Liver (tissue), 9 donors: ENCODE data around the gene SCP2. TPM values are rescaled to one million over a fixed set of nuclear protein-coding genes. Genes with fewer than 3 reads are reported as not detected.

Experiments used
- DNase-seq: peaks from one replicate; pipeline ENCODE4 v3.0.0-alpha.2; 2017; ENCODE audit warnings: low spot score
- H3K27ac ChIP-seq, 2 donors: one replicate each; pipeline ENCODE4 v1.7.0; 2013; ENCODE audit warnings: inconsistent platforms in 2 of 2, low read length in 2 of 2, control low read depth in 1 of 2, low read depth in 1 of 2, mild to moderate bottlenecking in 1 of 2
- H3K27me3 ChIP-seq, 4 donors: one replicate each; pipeline versions ENCODE4 v1.6.1 to v1.7.0; 2013; ENCODE audit warnings: low read length in 3 of 4, inconsistent platforms in 1 of 4, mild to moderate bottlenecking in 1 of 4, moderate library complexity in 1 of 4; ENCODE audit not compliant: control insufficient read depth in 4 of 4, insufficient read depth in 4 of 4
- H3K36me3 ChIP-seq, 4 donors: one replicate each; pipeline versions ENCODE4 v1.6.1 to v1.7.0; 2013; ENCODE audit warnings: low read length in 3 of 4, mild to moderate bottlenecking in 3 of 4, low read depth in 1 of 4, moderate library complexity in 1 of 4; ENCODE audit not compliant: control insufficient read depth in 4 of 4, insufficient read depth in 3 of 4
- H3K4me1 ChIP-seq, 4 donors: one replicate each; pipeline versions ENCODE4 v1.6.1 to v1.7.0; 2013; ENCODE audit warnings: low read length in 3 of 4, mild to moderate bottlenecking in 3 of 4, moderate library complexity in 1 of 4; ENCODE audit not compliant: control insufficient read depth in 4 of 4, insufficient read depth in 4 of 4
- H3K4me3 ChIP-seq, 3 donors: one replicate each; pipeline versions ENCODE4 v1.6.1 to v1.7.0; 2013; ENCODE audit warnings: low read length in 3 of 3, control low read depth in 1 of 3, low read depth in 1 of 3, mild to moderate bottlenecking in 1 of 3
- H3K9ac ChIP-seq, 2 donors: one replicate each; pipeline ENCODE4 v1.7.0; 2013; ENCODE audit warnings: low read length in 2 of 2, mild to moderate bottlenecking in 2 of 2, moderate library complexity in 2 of 2, control low read depth in 1 of 2, low read depth in 1 of 2
- H3K9me3 ChIP-seq, 4 donors: one replicate each; pipeline versions ENCODE4 v1.6.1 to v1.7.0; 2013; ENCODE audit warnings: low read length in 3 of 4; ENCODE audit not compliant: control insufficient read depth in 4 of 4
- ATF3 ChIP-seq: IDR thresholded peaks from 2 replicates; pipeline ENCODE4 v1.6.1; 2016; ENCODE audit warnings: antibody characterized with exemption
- CTCF ChIP-seq: fragments of 150-350 bp; IDR thresholded peaks from 2 replicates; pipeline ENCODE4 v1.5.1; 2017; ENCODE audit warnings: improper control_type of control experiment, low read depth, low read length; ENCODE audit not compliant: missing input control
- EGR1 ChIP-seq, 2 donors: IDR thresholded peaks; 2 replicates each; pipeline ENCODE4 v1.6.1; 2016 to 2018; ENCODE audit warnings: antibody characterized with exemption in 2 of 2, low read depth in 2 of 2
- FOXA1 ChIP-seq: IDR thresholded peaks from 2 replicates; pipeline ENCODE4 v1.6.1; 2016; ENCODE audit warnings: antibody characterized with exemption
- FOXA2 ChIP-seq: IDR thresholded peaks from 2 replicates; pipeline ENCODE4 v1.6.1; 2016; ENCODE audit warnings: antibody characterized with exemption
- GABPA ChIP-seq, 2 donors: IDR thresholded peaks in 1 of 2; conservative IDR thresholded peaks in 1 of 2; 2 replicates each; pipeline ENCODE4 v1.6.1; 2016; ENCODE audit warnings: antibody characterized with exemption in 2 of 2, mild to moderate bottlenecking in 1 of 2, moderate library complexity in 1 of 2
- HNF4A ChIP-seq, 2 donors: conservative IDR thresholded peaks; 2 replicates each; pipeline ENCODE4 v1.6.1; 2016; ENCODE audit warnings: antibody characterized with exemption in 2 of 2, mild to moderate bottlenecking in 2 of 2
- HNF4G ChIP-seq: IDR thresholded peaks from 2 replicates; pipeline ENCODE4 v1.6.1; 2016; ENCODE audit warnings: antibody characterized with exemption
- JUND ChIP-seq, 2 donors: IDR thresholded peaks; 2 replicates each; pipeline ENCODE4 v1.6.1; 2016; ENCODE audit warnings: antibody characterized with exemption in 2 of 2
- MAX ChIP-seq: IDR thresholded peaks from 2 replicates; pipeline ENCODE4 v1.6.1; 2016; ENCODE audit warnings: antibody characterized with exemption
- NR2F2 ChIP-seq: IDR thresholded peaks from 2 replicates; pipeline ENCODE4 v1.6.1; 2016; ENCODE audit warnings: antibody characterized with exemption
- RAD21 ChIP-seq, 2 donors: IDR thresholded peaks; 2 replicates each; pipeline ENCODE4 v1.6.1; 2016; ENCODE audit warnings: antibody characterized with exemption in 2 of 2, mild to moderate bottlenecking in 2 of 2
- REST ChIP-seq: IDR thresholded peaks from 2 replicates; pipeline ENCODE4 v1.6.1; 2016; ENCODE audit warnings: antibody characterized with exemption, mild to moderate bottlenecking
- RXRA ChIP-seq, 2 donors: IDR thresholded peaks; 2 replicates each; pipeline ENCODE4 v1.6.1; 2017 to 2018; ENCODE audit warnings: antibody characterized with exemption in 2 of 2, mild to moderate bottlenecking in 1 of 2
- SP1 ChIP-seq: IDR thresholded peaks from 2 replicates; pipeline ENCODE4 v1.6.1; 2018; ENCODE audit warnings: antibody characterized with exemption, mild to moderate bottlenecking
- TAF1 ChIP-seq: conservative IDR thresholded peaks from 2 replicates; pipeline ENCODE4 v1.6.1; 2016; ENCODE audit warnings: antibody characterized with exemption, mild to moderate bottlenecking
- YY1 ChIP-seq: IDR thresholded peaks from 2 replicates; pipeline ENCODE4 v1.6.1; 2016; ENCODE audit warnings: antibody characterized with exemption, mild to moderate bottlenecking
- ZBTB33 ChIP-seq: IDR thresholded peaks from 2 replicates; pipeline ENCODE4 v1.6.1; 2016; ENCODE audit warnings: antibody characterized with exemption
- WGBS: extraction: QIAGEN DNeasy Blood & Tissue Kit; methylation state at CpG from one replicate; pipeline ENCODE4 v1.1.7; 2013; 5-methylcytosine and 5-hydroxymethylcytosine counted together
- polyA plus RNA-seq, 2 donors: library from polyadenylated mRNA; stranded (reverse) in 1 of 2; unstranded in 1 of 2; fragments of 200-250 nt in 1 of 2; fragments of >200 nt in 1 of 2; fragmentation: Nextera tagmentation in 1 of 2; extraction: Ambion mirVana in 1 of 2; gene quantifications; one replicate each; pipeline versions ENCODE4 v1.2.1 to v1.2.3, GENCODE V29; 2013 to 2015
- total RNA-seq, 2 donors: library from RNA; depleted of rRNA; stranded (reverse); fragments of >200 nt; gene quantifications; one replicate each; pipeline ENCODE4 v1.2.3, GENCODE V29; 2014
- donor health status: healthy.
- donor health status: healthy.
- donor health status: healthy.
- donor health status: healthy.
- donor health status: healthy.

SCP2 gene
- total and polyA plus RNA-seq, 4 donors: 122 to 811 (median 529) TPM

- no peak for TF ChIP-seq REST
- no peak for TF ChIP-seq TAF1
- TF ChIP-seq HNF4G: no peak
Measured at GRCh38 chr1:53093451-53093754, 166.3 kb downstream of the SCP2 start (continued).

GRCh38 chr1:53093778-53094532 is 166.9 kb downstream of the SCP2 start:
- H3K9ac ChIP-seq: no peak overlapping the region
- no peak overlapping the region for H3K27ac ChIP-seq
- 95% methylated on average over 20 of the region's 20 CpGs for WGBS
- TF ChIP-seq RXRA (IDR thresholded peaks at IDR 0.05): no peak
- no peak for TF ChIP-seq EGR1 (IDR thresholded peaks at IDR 0.05; ENCODE audit: low read depth in 2 of 2)
- TF ChIP-seq CTCF: no peak
- no peak for TF ChIP-seq ZBTB33
- no peak for TF ChIP-seq GABPA (IDR thresholded peaks at IDR 0.05 in 1 of 2, conservative IDR thresholded peaks at IDR 0.05 in 1 of 2)
- TF ChIP-seq RAD21 (IDR thresholded peaks at IDR 0.05): no peak
- TF ChIP-seq NR2F2: no peak
- TF ChIP-seq ATF3: no peak
- no peak for TF ChIP-seq HNF4G
- TF ChIP-seq MAX: no peak
- TF ChIP-seq REST: no peak
- TF ChIP-seq SP1: no peak
- TF ChIP-seq HNF4A (conservative IDR thresholded peaks at IDR 0.05): no peak
- TF ChIP-seq FOXA2: no peak
- no peak for TF ChIP-seq YY1
- no peak for TF ChIP-seq TAF1
- TF ChIP-seq FOXA1: no peak
- TF ChIP-seq JUND (IDR thresholded peaks at IDR 0.05): no peak
- no peaks in the 10 kb centered on the region for H3K27me3 ChIP-seq
- H3K36me3 ChIP-seq: no peaks in the 10 kb centered on the region
- peaks cover 0 to 21% (median 10%) of the 10 kb centered on the region in 4 donors for H3K4me1 ChIP-seq
- no peak for DNase-seq
- no peaks in the 10 kb centered on the region for H3K9me3 ChIP-seq
- H3K4me3 ChIP-seq: no peak overlapping the region
